ENCODE results near the gene GNA15.

Gene GNA15

GRCh38 chr19:3186160-3186688, 50.4 kb downstream of the GNA15 start:
- H3K4me3 ChIP-seq (ENCODE audit: low read length): peak overlapping the region; percentile 85
- no peak for TF ChIP-seq CTCF (IDR thresholded peaks at IDR 0.05; ENCODE audit: insufficient read depth, low read depth, low read length, missing control alignments)
- no peak for DNase-seq (ENCODE audit: low read depth)

DNA sequence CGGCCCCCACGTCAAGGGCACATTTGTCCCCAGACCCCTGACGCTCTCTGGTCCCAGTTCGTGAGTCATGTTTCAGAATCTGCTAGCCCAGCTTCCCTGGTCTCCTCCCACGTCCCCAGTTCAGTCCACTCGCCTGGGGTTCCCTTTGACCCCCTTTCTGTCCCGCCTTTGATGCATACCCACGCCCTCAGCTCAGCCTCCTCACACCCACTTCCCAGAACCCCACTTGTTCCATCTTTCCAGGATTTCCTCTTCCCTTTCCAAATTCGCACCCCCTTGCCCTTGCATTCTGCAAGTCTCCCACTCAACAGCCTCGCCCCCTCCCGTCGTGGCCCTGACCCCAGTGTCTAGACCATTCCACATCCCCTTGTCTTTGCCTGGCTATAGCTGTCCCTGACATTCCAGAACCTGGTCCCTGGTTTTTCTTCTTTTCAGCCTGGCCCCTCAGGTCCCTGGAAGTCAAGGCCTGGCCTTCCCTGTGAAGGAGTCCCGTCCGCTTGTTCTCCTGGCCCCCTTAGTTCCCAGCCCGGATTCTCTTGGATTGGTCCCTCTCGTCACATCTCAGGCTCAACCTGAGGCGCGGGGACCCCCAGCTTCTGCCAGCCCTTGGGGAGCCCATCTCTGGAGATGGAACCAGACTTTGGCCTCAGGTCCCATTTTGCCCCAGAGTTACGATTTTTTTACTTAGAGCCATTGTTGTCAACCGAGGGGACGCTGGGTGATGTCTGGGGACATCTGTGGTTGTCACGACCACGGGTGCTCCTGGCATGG, 51.2 kb downstream of the GNA15 start:
- peak overlapping the region; percentile 85 for H3K4me3 ChIP-seq (ENCODE audit: low read length)
- no peak for DNase-seq (ENCODE audit: low read depth)
- TF ChIP-seq CTCF (IDR thresholded peaks at IDR 0.05; ENCODE audit: insufficient read depth, low read depth, low read length, missing control alignments): no peak

DNA sequence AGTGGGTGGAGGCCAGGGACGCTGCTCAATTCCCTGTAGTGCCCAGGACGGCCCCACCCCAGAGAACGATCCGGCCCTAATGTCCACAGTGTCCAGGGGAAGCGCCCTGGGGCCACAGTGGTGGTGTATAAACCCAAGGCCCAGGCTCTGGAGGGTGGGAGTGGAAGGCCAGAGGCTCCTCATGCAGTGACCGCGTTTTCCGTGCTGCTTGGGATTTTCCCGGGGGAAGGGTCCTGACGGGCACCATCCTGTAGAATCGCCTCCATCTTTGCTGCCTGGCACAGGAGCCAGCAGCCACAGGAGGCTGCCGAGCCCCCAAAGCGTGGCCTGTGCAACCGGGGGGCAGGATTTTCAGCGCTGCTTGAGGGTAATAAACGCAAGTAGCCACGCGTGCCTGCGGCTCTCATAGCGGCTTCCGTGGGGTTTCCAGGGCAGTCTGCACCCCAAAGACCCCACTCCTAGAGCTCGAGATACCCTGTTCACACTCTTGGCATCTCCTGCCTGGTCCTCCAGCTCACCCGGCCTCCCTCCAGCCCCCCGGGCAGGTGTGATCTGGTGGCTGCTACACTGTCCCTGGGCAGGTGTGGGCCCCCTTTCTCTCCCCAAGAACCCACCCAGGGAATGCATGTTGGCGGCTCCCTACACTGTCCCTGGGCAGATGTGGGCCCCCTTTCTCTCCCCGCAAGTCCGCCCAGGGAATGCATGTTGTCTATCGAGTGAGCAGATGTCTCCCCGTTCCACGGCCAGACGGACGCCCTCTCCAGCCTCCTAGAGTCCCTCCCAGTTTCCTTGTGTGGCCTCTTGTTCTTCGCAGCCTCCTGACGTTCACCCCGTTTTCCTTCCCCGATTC, 52.1 kb downstream of the GNA15 start:
- TF ChIP-seq CTCF (IDR thresholded peaks at IDR 0.05; ENCODE audit: insufficient read depth, low read depth, low read length, missing control alignments): no peak
- no peak overlapping the region for H3K4me3 ChIP-seq (ENCODE audit: low read length)
- no peak for DNase-seq (ENCODE audit: low read depth)

DNA sequence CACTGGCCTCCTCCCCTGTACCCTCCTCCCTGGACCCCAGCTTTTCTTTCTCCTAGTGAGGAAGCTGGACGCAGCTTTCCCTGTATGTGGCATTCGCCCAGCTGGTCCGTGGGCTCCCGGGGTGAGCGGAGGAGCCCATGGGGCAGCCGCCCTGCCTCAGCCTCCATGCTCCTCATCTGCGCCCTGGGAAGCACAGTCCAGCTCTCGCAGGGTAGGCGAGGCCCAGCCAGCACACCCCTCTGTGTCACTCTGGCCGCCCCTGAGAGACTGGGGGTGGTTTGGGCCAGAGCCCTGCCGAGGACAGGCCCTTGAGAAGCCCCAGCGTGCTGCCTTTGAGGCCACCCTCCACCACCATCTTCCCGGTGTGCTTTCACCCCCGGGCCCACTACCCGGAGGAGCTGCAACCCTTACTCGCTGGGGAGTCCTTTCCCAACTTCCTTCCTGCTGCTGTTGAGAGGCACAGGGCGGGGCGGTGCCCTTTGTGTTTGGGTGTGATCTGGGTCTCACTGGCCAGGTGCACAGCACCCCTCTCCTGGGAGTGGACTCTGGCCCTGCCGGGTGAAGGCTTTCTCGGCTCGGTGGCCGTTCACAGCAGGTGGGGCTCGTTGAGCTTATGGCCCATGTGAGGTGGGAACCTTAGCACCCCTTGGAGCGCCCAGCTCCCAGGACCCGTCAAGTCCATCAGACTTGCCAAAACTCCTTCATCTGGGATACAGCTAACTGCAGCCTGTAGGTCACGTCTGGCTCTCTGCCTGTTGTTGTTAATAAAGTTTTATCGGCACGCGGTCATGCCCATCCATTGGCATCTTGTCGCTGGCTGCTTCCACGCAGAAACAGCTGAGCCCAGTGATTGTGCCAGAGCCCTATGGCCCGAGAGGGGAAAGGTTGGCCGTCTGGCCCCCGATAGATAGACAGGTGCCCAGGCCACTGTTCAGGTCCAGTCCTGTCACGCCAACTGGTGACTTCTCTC, 53.1 kb downstream of the GNA15 start:
- H3K4me3 ChIP-seq (ENCODE audit: low read length): no peak overlapping the region
- no peak for DNase-seq (ENCODE audit: low read depth)
- no peak for TF ChIP-seq CTCF (IDR thresholded peaks at IDR 0.05; ENCODE audit: insufficient read depth, low read depth, low read length, missing control alignments)

GRCh38 chr19:3189702-3190469, 54.1 kb downstream of the GNA15 start:
- no peak for TF ChIP-seq CTCF (IDR thresholded peaks at IDR 0.05; ENCODE audit: insufficient read depth, low read depth, low read length, missing control alignments)
- DNase-seq (ENCODE audit: low read depth): no peak
- no peak overlapping the region for H3K4me3 ChIP-seq (ENCODE audit: low read length)

- no peak for TF ChIP-seq CTCF (IDR thresholded peaks at IDR 0.05; ENCODE audit: insufficient read depth, low read depth, low read length, missing control alignments)
- H3K4me3 ChIP-seq (ENCODE audit: low read length): no peak overlapping the region
- DNase-seq (ENCODE audit: low read depth): no peak
Observed at GRCh38 chr19:3190470-3190770, 54.6 kb downstream of the GNA15 start.

All from epithelial cell of esophagus (primary cell).